ENCODE results near the gene ZDHHC17.

GRCh38 chr12:76864791-76865400 is 101.0 kb downstream of the ZDHHC17 start:
- no peak for TF ChIP-seq IRX3 (CRISPR knock-in tag; IDR thresholded peaks at IDR 0.05; ENCODE audit: borderline replicate concordance, low read depth)
- TF ChIP-seq YY1 (IDR thresholded peaks at IDR 0.05; ENCODE audit: insufficient read depth, insufficient replicate concordance, low read depth, low read length) = no peak
- TF ChIP-seq, protein P1, sequence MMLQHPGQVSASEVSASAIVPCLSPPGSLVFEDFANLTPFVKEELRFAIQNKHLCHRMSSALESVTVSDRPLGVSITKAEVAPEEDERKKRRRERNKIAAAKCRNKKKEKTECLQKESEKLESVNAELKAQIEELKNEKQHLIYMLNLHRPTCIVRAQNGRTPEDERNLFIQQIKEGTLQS (CRISPR knock-in tag; IDR thresholded peaks at IDR 0.05) = no peak
- TF ChIP-seq MTA1 (CRISPR knock-in tag; IDR thresholded peaks at IDR 0.05; ENCODE audit: borderline replicate concordance) = no peak
- TF ChIP-seq ZFYVE20 (CRISPR knock-in tag; IDR thresholded peaks at IDR 0.05; ENCODE audit: borderline replicate concordance, low read depth) = no peak
- no peak for TF ChIP-seq MYC (CRISPR knock-in tag; IDR thresholded peaks at IDR 0.05; ENCODE audit: borderline replicate concordance)
- TF ChIP-seq, protein P2, sequence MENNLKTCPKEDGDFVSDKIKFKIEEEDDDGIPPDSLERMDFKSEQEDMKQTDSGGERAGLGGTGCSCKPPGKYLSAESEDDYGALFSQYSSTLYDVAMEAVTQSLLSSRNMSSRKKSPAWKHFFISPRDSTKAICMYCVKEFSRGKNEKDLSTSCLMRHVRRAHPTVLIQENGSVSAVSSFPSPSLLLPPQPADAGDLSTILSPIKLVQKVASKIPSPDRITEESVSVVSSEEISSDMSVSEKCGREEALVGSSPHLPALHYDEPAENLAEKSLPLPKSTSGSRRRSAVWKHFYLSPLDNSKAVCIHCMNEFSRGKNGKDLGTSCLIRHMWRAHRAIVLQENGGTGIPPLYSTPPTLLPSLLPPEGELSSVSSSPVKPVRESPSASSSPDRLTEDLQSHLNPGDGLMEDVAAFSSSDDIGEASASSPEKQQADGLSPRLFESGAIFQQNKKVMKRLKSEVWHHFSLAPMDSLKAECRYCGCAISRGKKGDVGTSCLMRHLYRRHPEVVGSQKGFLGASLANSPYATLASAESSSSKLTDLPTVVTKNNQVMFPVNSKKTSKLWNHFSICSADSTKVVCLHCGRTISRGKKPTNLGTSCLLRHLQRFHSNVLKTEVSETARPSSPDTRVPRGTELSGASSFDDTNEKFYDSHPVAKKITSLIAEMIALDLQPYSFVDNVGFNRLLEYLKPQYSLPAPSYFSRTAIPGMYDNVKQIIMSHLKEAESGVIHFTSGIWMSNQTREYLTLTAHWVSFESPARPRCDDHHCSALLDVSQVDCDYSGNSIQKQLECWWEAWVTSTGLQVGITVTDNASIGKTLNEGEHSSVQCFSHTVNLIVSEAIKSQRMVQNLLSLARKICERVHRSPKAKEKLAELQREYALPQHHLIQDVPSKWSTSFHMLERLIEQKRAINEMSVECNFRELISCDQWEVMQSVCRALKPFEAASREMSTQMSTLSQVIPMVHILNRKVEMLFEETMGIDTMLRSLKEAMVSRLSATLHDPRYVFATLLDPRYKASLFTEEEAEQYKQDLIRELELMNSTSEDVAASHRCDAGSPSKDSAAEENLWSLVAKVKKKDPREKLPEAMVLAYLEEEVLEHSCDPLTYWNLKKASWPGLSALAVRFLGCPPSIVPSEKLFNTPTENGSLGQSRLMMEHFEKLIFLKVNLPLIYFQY (CRISPR knock-in tag; IDR thresholded peaks at IDR 0.05; ENCODE audit: borderline replicate concordance) = no peak

All from HepG2 (cell line).